ENCODE measurements around the gene PITPNB. TPM values are rescaled to one million over a fixed set of nuclear protein-coding genes. Genes with fewer than 3 reads are reported as not detected.

The PITPNB gene
- polyA plus RNA-seq, 3 donors: 60.3 to 72.2 (median 63.5) TPM

DNA sequence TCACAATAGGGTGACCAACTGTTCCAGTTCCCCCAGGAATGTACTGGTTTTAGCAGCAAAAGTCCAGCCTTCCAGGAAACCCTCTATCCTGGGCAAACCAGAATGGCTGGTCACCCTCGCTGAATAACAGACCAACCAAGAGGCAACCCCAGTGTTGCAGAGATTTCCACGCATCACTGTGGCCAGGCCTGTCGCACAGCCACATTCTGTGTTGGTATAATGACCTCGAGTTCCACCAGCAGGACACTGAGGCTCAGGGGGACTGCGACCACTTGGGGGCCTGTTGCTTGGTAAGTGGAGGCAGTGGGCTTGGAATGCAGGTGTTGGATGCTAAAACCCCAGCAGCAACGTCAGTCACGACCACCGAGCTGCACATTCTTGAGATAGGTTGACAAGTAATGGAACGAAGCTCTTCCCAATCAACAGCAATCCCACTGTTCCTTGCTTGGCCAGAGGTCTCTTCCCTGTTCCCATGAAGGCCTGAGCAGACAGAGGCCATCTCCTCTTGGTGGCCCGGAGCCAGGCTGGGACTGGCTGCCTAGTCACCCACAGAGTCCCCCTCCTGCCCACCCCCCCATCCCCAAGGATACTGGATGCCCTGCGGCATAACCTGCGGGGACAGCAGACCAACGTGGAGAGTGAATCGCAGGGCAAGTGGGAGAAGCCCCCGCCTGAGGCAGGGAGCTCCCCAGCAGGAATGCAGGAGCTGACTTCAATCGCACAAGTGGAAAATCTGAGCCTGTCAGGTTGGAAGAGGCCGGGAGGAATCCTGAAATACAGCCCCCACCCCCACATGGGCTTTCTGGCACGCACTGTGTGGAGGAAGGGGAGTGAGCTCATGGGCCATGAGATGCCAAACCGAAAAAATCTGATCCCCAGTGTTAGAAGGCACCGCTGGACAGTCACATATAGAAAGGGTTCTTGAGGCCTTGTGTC, 74.1 kb downstream of the PITPNB start:
- DNase-seq (ENCODE audit: extremely low read depth in 1 of 11, low read depth in 9 of 11, low spot score in 4 of 11): peak in 1 of 11 donors; percentile 34

DNA sequence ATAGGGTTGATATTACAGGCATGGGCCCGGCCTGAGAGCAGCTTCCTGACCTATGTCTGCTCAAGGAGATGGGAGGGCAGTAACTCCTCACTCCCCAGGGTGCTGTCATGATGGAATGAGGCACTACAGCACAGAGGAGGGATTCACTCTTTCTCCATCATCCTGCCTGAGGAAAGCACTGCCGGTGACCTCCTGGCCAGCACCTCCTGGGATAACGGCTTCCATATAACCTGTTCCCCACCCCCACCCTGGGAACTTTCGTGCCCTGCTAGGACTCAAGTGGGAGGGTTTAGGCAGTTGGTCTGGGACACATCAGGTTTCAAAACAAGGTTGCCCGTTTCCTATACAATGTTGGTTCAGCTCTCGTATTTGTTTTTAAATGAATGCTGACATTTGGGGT, 74.8 kb downstream of the PITPNB start:
- no peak for DNase-seq (ENCODE audit: extremely low read depth in 1 of 11, low read depth in 9 of 11, low spot score in 4 of 11)

DNA sequence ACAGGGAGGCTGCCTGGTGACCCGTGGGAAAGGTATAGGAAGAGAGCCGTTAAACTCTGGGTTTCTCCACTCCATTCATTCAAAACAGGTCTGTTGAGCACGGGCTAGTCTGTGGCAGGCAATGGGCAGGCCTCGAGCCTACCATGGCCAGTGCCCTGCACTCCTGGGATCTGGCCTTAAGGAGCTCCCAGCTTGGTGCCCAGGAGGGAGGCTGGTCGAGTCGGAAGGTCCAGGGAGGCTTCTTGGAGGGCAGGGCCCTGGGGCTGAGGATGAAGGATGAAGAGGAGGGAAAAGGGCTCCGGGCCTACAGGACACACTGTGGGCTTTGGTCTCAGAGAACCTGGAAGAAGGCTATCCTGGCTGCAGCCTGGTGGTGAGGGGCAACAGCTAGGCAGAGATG, 75.6 kb downstream of the PITPNB start:
- no peak for DNase-seq (ENCODE audit: extremely low read depth in 1 of 11, low read depth in 9 of 11, low spot score in 4 of 11)

DNA sequence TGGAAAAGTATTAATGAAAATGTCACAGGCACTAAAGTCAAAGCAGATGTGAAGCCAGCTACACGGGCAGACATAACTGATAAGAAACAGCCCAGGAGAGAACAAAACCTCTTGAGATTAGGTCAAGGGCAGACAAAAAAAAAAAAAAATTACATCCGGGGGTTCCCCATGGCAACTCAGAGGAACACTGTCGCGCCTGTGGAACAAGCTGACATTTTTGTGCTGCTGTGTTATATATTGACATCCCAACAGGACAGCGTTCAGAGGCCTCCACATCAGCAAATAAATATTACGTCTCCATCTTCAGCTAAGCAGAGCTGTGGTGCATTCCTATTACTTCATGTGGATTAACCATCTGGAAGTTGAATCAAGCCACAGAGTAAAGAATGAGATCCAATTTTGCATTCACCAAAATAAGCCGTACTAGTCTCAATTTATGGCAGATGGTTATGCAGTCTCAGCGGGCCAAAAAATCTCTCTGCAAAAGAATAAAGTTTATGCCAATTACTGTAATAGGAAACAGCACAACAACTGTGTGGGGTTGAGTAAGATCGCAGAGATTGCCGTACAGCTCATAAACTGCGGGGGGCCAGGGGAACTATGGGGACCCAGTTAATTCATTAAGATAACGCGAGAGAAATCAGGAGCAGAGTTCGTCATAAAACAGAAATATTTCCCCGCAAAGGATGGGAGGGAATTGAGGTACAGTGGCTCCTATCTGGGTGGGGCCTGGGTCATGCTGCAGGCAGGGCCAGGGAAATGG, 76.2 kb downstream of the PITPNB start:
- no peak for DNase-seq (ENCODE audit: extremely low read depth in 1 of 11, low read depth in 9 of 11, low spot score in 4 of 11)

DNA sequence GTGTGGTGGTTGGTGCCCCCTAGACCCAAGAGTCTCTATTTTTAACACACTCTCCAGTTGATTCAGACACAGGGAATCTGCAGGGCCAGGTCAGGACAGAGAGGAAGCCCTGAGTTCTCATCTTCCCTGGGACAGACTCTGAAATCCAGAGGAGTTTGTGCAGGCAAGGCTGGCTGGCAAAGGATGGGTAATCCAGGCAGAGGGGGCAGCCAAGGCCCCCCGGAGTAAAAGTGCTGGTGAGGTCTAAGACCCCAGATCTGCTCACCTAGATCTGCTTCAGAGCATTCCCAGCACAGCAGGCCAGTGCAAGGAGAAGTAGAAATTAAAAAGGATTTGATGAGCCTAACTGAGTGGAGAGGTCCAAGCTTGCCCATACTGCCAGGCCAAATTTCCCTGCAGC, 76.9 kb downstream of the PITPNB start:
- no peak for DNase-seq (ENCODE audit: extremely low read depth in 1 of 11, low read depth in 9 of 11, low spot score in 4 of 11)

DNA sequence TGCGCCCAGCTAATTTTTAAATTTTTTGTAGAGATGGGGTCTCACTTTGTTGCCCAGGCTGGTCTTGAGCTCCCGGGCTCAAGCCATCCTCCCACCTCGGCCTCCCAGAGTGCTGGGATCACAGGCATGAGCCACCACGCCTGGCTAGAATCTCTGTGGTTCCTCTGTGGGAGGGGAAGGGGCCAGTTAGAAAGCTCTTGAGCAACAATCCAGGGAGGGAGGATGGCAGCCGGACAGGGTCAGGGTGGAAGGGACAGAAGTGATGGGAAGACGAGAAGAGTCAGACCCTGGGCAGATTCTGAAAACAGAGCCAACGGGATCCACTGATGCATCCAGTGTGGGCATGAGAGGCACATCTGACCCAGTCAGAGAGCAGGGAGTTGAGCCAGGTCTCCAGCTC, 78.6 kb downstream of the PITPNB start:
- no peak for DNase-seq (ENCODE audit: extremely low read depth in 1 of 11, low read depth in 9 of 11, low spot score in 4 of 11)

DNA sequence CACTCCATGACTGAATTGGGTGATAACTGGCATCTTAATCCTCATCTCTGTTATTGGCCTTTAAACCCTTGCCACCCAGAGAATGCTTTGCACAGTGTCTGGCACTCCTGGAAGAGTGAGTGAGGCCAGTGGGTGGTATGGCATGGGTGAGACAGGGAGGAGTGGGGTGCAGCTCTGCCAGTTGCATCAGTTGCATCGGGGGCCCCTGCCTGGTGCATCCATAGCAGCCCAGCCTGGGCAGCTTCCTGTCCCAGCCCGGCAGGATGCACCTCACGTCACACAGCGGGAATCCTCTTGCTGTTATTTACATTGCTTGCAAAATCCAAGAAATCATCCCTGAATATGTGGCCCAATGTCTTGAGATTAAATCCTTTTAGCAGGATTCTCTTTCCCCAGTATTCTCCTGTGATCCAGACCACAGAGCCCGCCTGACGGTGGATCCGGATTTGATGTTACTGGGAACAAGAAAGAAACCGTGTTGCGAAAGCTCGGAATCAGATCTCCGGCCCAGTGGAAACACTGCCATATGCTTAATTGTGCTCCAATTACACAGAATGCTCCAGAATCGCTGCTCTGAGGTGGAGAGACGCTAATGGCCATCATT, 79.9 kb downstream of the PITPNB start:
- no peak for DNase-seq (ENCODE audit: extremely low read depth in 1 of 11, low read depth in 9 of 11, low spot score in 4 of 11)

DNA sequence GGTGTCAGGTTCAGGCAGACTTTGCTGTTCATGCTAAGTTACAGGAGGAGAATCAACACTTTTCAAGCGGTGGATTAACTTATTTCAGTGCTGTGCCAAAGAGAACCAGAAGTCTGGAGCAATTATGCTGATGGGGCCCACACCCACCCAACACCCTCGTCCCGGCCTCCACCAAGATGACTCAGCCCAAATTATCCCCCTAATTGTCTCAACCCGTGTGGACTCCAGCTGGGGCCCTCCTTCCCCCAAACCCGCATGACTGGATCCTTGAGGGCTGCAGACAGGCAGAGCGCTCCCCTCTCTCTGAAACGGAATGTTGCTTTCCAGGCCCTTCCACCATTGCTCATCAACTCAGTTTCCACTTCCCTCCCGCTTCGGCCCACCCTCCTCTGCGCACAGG, 82.9 kb downstream of the PITPNB start:
- no peak for DNase-seq (ENCODE audit: extremely low read depth in 1 of 11, low read depth in 9 of 11, low spot score in 4 of 11)

DNA sequence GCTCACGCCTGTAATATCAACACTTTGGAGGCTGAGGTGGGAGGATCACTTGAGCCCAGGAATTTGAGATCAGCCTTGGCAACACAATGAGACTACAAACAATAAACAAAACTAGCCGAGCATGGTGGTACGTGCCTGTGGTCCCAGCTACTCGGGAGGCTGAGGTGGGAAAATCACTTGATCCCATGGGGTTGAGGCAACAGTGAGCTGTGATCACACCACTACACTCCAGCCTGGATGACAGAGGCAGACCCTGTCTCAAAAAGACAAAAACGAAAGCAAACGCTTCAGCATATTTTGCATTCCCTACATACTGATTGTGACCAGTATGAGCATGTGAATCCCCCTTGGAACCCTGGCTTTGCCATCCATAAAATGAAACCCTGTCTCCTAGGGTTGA, 83.6 kb downstream of the PITPNB start:
- no peak for DNase-seq (ENCODE audit: extremely low read depth in 1 of 11, low read depth in 9 of 11, low spot score in 4 of 11)

DNA sequence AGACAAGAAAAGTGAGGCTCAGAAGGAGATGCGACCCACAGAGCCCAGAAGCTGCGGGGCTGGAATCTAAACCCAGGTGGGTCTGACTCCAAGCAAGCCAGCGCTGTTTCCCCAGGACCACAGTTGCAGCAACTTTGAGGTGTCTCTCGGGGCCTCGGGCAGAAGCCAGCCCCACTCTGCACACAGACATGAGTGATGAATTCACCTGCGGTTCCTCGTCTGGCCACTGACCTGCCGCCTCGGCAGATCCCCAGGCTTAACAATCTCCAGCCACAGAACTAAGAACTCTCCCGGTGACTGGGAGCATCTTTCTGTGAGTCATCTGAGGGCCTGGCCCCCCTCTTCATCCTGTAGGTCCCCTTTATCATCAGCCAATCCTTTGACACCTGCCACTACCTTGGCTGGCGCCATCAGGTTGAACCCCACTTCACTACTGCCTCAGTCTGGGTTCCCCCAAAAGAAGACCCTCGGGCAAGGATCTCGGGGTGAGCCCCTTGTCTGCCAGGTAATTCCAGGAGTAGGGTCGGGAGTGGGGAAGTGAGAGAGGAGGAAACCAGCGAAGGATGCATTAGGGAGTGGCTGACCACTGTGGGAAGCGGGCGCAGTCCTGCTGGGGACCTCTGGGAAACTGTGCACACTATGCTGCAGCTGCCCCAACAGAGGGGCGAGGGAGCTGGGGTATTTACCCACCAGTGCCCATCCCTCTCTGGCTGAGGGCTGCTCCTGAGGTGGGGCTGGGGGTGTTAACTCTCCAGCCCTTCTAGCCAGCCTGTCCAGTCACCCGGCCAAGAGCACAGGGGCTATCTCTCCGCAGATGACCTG, 84.5 kb downstream of the PITPNB start:
- DNase-seq (ENCODE audit: extremely low read depth in 1 of 11, low read depth in 9 of 11, low spot score in 4 of 11): no peak

DNA sequence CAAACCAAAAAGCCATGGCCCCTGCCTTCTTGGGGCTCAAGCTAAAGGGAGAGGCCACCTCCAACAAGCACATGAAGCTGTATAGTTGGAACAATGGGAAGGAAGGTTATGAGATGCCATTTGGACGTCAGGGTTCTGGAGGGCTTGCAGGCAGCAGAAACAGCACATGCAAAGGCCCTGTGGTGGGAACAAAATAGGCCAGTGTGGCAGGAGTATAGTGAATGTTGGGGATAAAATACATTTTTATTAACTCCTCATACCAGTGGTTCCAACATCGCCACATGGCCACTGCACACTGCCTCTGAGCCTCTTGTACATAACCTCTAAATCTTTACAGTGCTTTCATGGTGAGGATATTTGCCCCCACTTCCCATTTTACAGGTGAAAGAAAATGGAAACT, 85.3 kb downstream of the PITPNB start:
- DNase-seq (ENCODE audit: extremely low read depth in 1 of 11, low read depth in 9 of 11, low spot score in 4 of 11): no peak

DNA sequence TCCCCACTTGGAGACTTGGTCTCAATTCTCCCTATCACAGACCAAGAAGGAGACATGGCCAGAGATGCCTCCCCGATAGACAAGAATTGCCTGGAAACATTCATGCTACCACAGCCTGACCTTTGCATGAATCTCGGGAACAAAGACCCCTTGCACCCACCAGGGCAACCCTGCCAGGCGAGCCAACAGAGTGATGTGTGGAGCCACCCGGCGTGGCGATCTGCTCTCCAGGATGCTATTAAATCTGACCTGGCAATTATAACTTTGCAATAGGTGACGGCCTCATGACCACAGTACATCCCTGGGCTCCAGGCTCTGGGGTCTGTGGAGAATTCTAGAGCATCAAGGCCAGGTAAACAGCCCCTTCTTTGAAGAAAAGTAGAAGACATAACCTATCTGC, 86.5 kb downstream of the PITPNB start:
- no peak for DNase-seq (ENCODE audit: extremely low read depth in 1 of 11, low read depth in 9 of 11, low spot score in 4 of 11)

DNA sequence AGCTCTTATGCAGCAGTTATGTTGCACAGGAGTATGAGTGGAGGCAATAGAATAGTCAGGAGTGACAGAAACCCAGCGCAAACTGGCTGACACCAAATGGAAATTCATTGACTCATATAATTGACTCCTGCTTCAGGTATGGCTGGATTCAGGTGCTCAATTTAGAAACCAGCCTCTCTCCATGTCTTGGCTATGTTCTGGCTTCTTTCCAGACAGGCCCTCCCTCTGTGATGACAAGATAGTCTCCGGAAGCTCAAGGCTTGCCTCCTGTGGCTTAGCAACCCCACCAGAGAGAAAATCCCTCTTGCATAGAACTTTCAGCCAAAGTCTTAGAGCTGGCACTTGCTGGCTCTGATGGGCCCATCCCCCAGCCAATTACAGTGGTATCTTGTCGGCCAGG, 89.4 kb downstream of the PITPNB start:
- DNase-seq (ENCODE audit: extremely low read depth in 1 of 11, low read depth in 9 of 11, low spot score in 4 of 11): no peak

DNA sequence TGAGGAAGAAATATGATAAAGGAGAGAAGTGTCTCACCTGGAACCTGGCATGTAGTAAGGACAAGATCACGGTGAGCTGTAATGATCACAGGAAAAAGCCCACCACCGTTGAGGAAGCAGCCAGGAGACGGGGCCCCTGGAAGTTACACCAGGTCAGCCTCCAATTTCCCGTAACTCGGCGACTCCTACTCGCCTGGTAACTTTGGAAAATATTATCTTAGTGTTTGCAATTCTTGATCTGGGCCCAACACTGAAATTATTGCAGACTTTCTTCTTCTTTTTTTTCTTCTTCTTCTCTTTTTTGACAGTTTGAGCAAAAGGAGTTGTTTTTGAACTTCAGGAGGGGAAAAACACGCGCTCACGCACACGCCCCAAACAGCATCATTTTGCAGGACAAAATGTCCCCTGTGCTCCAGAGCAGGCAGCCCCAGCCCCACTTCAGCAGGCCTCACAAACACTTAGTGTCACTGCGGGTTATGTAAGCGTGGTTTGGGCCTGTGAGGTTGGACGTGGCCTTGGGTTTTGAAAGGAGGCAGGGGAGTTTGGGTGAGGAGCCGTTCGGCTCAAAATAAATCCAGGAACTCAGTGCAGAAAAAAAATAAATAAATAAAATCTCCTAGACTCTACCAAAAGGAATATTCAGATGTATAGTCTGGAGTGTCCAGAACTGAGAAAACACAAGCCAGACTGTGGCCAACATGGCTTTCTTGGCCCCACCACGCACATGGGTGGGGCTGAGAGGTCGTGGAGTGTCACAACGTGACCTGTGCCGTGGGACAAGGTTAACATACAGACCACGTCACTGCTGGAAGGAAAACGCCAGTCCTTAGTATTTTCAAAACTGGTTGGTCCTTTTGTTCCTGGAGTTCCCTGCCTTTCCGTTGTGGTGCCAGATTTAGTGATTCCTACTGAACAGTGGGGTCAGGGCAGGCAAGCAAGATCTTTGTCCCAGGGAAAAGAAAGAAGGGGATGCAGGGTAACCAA, 91.2 kb downstream of the PITPNB start:
- no peak for DNase-seq (ENCODE audit: extremely low read depth in 1 of 11, low read depth in 9 of 11, low spot score in 4 of 11)

DNA sequence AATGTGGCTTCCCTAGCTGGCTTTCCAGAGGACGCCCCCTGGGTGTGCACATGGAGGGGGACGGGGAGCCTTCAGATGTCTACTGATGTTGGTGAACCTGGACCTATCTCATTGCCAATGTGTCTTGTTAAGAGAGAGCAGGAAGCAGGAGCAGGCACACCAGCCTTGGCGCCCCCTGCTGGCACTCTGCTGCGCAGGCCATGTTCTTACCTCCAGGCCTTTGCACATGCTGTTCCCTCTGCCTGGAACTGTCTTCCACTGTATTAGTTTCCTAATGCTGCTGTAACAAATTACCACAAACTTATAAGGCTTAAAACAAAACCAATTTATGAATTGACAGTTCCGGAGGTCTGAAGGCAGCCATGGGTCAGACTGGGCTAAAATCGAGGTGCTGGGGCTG, 93.9 kb downstream of the PITPNB start:
- DNase-seq (ENCODE audit: extremely low read depth in 1 of 11, low read depth in 9 of 11, low spot score in 4 of 11): no peak

DNA sequence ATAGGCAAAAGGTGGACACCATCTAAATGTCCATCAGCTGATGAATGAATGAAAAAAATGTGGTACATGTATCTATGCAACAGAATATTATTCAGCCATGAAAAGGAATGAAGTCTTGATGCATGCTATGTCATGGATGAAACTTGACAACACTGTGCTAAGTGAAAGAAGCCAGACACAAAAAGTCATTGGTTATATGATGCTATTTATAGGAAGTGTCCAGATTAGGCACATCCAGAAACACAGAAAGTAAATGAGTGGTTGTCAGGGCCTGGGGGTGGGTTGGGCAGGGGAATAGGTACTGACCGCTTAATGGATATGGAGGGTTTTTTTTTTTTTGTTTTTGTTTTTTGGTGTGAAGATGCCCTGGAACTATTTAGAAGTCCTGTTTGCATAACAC, 95.8 kb downstream of the PITPNB start:
- DNase-seq (ENCODE audit: extremely low read depth in 1 of 11, low read depth in 9 of 11, low spot score in 4 of 11): no peak

DNA sequence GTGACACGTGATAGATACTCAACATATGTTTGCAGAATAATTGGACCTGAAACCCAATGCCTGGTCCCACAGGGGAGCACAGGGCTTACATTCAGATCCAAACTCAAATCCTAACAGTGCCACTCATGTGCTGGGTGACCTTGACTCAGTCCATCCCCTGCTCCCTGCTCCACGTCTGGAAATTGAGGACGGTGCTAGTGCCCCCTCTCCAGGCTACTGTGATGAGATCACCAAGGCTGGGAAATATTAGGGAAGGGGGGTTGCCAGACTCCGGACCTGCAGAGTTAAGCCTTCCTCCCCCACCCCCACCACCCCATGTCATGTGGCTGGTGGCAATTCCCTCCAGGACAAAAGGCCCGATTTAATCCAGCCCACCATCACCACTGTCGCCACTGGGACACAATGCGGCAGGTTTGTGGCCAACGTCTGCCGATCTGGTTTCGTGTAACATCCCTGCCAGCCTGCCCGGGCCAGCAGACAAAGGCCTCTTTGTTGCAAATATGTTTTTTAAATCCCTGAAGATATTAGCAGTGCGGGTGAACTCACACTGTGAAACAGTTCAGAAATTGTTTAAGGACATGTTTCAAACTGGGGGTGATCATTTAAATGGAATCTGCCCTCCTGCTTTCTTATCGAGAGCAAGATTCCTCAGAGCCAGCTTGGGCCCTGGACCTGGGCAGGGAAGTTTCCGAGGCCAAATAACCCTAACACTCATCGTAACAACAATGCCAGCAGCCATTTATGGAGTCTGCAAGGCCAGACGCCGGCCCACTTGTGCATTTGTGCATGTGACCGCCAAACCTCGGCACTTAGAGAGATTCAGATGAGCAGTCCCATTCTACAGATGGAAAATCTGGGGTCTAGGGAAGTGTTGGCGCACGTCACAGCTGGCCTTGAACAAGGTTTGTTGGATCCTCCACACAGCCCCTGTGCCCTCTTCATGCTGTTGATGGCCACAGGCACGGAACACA, 97.9 kb downstream of the PITPNB start:
- no peak for DNase-seq (ENCODE audit: extremely low read depth in 1 of 11, low read depth in 9 of 11, low spot score in 4 of 11)

Data from renal cortex interstitium (tissue), 11 donors.